GM19468 (cell line): ENCODE measurements around the gene LHPP.

Experiments used
- ATAC-seq: cut with Tn5 transposase; IDR thresholded peaks from one replicate; pipeline ENCODE4 v1.9.1; 2021; ENCODE audit warnings: mild to moderate bottlenecking, moderate library complexity, moderate number of reproducible peaks; ENCODE audit not compliant: unreplicated experiment; ENCODE audit errors: extremely low read depth

Gene LHPP

DNA sequence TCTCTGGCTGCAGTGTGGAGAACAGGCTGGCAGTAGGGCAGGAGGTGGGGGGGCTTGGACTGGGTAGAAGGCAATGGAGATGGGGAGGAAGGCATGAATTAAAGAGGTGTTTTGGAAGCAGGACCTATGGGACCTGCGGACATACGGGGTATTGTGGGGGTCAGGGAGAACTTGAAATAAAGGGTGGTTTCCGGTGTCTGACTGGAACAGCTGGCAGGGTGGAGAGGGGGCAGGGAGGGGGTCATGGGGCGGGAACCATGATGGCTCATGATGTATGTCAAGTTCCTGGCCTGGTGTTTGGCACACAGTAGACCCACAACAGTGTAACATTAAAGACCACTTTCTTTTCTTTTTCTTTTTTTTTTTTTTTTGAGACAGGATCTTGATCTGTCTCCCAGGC is 5.5 kb downstream of the LHPP start:
- ATAC-seq: no peak

DNA sequence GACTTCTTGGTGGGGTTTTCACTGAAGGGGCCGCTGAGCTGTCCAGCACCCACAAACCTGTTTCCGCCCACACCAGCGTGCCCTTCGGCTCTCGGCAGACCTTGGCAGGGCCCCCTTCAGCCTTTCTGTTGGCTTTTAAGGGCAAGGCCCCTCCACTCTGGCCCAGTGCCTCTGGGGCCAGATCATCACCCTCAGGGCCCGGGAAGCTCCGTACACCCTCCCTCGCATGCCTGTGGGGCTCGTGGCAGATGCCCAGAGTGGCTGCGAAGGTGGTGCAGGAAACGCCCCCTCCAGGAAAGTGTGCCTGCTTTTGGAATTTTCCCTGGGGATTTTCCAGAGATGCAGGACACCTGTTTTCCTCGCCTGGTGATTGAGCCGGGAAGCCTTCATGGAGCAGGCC is 7.0 kb downstream of the LHPP start:
- no peak for ATAC-seq

DNA sequence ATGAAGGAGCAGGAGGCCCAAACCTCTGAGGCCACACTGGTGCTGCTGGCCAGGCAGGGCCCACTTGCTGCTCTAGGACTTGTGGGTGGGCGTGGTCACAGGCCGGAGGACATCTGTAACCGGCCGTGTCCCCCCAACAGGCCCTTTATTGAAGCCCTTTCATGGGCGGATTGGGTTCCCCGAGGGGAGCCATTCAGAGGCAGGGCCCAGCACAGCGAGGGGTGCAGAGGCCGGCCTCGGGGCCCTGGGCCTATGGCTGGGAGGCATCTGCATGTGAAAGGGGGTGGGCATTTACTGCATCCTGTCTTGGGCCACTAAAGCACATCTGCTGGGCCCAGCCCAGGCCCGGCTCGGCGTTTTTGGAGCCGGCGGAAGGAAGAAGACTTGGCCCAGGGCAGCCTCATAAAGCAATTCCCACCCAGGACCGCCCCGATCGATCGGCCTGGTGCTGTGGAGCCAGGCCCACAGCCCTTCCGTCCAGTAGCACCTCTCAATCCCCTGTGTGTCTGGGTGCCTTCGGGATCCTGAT is 8.4 kb downstream of the LHPP start:
- no peak for ATAC-seq

DNA sequence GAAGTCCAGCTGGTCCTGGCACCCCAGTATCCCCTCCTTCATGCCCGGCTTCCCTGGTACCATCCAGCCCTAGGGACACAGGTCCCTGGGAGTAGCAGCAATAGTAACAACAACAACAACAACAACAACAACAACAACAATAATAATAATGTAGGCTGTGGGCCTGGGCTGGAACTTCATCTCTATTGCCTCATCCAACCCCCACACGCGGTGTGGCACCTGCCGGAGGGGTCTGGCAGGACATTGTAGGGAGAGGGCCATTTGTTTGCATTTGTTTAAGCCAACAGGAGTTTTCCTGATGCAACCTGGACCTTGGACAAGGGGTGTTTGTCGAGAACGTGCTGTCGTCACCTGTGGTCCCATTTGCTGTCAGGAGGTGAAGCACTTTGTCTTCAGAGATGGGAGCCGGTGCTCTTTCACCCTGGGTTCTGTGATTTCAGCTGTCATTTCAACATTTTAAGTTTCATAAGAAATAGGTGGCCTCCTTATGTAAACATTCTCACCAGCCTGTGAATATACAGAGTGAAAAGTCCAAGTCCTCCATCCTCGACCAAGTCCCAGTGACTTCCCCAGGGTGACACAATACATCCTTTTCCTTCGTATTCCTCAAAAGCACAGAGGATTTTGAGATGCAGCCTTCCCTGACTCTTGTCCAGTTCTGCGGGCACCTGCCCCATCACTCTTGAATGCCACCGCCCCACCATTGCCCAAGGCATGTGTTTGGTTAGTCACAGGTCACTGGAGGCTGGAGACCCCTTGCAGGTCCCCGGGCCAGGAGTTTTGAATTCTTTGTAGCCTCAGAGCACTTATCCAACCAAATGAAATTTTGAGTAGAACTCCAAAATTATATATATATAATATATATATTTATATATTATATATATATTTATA is 9.2 kb downstream of the LHPP start:
- ATAC-seq: no peak

DNA sequence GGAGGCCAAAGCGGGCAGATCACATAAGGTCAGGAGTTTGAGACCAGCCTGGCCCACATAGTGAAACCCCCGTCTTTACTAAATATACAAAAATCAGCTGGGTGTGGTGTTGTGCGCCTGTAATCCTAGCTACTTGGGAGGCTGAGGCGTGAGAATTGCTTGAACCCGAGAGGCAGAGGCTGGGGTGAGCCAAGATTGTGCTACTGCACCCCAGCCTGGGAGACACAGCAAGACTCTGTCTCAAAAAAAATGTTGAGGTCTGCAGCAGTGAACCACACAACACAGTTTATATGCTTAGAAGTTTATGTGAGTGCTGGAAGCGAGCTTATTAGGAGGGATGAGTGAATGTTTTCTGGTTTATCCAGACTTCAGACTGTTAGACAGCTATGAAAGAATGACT is 10.4 kb downstream of the LHPP start:
- no peak for ATAC-seq

GRCh38 chr10:124473070-124473469 is 11.4 kb downstream of the LHPP start:
- ATAC-seq: no peak

- ATAC-seq: no peak
These were observed 13.0 kb downstream of the LHPP start for GRCh38 chr10:124474514-124475070.

GRCh38 chr10:124476043-124476725 is 14.6 kb downstream of the LHPP start:
- ATAC-seq: no peak

- ATAC-seq: no peak
These were observed 16.2 kb downstream of the LHPP start for GRCh38 chr10:124477614-124478363.

- no peak for ATAC-seq
These were observed 16.9 kb downstream of the LHPP start for GRCh38 chr10:124478515-124478914.

- ATAC-seq: no peak
These were observed 19.2 kb downstream of the LHPP start for GRCh38 chr10:124480860-124481259.

GRCh38 chr10:124481717-124482116 is 20.1 kb downstream of the LHPP start:
- ATAC-seq: no peak

DNA sequence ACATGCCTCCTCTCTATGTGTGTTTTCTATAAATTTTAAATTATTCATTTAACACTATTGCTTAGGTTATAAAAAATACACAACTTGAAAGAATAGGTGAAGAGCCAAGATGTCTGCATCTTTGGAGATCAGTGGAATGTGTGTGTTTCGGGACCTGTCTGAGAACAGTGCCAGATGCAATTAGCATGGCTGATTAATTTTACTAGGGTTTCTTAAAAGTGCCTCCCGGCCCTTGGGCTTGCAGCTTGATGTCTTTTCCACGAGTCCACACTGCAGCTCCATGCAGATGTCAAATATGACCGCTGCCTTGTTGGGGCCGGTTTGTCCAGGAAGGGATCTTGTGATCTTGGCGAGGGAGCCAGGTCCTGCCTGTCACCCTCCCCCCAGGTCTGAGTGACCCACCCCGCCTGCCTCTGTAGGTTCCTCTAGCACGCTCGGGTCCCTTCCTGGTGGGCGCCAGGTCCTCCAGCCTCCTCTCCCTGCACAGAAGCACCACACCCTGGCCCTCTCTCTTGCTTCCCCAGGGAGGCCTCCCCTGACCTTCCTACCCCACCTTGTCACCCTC is 20.7 kb downstream of the LHPP start:
- no peak for ATAC-seq

- ATAC-seq: no peak
These were observed 21.3 kb downstream of the LHPP start for GRCh38 chr10:124482876-124483275.

GRCh38 chr10:124484031-124484430 is 22.4 kb downstream of the LHPP start:
- ATAC-seq: no peak

DNA sequence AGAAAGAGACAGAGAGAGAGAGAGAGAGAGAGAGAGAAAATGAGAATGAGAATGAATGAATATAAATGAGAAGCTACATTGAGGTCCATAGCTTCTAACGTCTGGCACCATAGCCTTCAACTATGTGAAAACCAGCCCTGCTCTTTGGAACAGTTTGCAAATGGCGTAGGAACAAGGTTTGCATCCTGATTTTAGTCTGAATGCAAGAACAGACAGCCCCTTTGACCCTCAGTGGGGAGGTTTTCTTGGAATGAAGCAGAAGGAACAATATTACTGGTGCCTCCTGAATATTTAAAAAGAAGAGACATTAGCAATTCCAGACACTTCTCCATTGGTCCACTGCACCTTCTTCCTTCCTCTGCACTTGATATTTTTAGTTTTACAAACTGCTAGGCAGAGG is 23.0 kb downstream of the LHPP start:
- ATAC-seq: no peak

GRCh38 chr10:124486635-124487034 is 25.0 kb downstream of the LHPP start:
- no peak for ATAC-seq

DNA sequence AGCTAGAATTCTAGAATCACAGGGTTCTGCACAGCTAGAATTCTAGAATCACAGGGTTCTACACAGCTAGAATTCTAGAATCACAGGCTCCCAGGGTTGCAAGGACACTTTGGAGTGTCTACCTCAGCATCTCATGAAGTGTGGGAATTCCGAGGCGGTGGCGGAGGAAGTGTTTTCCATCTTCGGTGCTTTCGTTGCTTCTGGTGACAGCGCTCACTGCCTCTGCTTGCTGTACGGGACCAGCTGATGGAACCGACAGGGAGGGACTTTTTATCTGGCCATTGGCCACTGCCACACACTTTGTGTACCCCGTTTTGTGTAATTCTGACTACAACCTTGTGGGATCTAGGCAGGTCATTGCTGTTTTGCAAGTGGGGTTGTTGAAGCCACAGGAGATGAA is 29.5 kb downstream of the LHPP start:
- ATAC-seq: no peak

DNA sequence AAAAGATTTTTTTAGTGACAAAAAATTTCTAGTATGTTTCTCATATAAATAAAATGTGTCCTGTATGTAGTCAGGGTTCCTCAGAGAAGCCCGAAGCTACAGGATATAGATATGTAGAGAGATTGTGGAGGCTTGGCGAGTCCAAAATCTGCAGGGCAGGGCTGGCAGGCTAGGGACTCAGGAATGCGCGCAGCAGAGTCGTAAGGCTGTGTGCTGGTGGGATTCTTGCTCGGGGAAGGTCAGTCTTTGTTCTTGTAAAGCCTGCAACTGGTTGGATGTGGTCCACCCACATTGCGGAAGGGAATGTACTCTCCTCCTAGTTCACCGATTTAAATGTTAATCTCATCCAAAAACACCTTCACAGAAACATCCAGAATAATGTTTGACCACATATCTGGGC is 30.6 kb downstream of the LHPP start:
- no peak for ATAC-seq

DNA sequence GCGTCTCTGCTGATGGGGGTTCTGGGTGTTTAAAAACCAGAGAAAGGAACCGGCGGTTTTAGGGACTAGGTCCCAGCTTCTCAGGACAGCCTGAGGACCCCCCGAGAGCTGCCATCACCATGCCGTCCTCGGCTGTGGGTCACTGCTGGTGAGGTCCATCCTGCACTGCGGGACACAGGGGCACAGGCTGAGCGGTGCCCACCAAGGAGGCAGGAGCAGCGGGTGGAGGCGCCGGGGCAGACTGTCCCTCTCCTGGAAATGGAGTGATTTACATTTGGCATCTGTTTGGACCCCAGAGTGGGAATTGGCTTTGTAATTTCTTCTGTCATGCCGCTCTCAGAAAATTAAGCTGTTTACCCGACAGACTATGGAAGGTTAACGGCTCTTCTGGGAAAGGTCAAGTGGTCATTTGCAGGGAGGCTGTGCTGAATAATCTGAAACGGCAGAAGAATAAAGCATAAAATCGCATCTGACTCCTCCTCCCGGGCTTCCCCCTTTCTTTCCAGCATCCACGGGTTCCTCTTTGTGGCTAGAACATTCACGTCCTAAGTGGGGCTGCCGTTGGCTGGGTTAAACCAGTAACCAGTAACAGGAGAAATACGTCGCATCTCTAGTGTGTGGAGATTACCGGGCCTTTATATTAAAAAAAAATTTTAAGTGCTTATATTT is 31.7 kb downstream of the LHPP start:
- ATAC-seq: no peak
